Mucosa of descending colon (tissue), 3 donors: ENCODE data around the gene FGF11. TPM values are rescaled to one million over a fixed set of nuclear protein-coding genes. Genes with fewer than 3 reads are reported as not detected.

Experiments
- ATAC-seq: fragments of 200-7000 bp; cut with Tn5 transposase; one replicate; pipeline ENCODE4 v1.9.1; 2020; ENCODE audit warnings: mild to moderate bottlenecking, moderate library complexity
- DNase-seq, 3 donors: peaks; one replicate each; pipeline ENCODE4 v3.0.0-alpha.2; 2020
- H3K36me3 ChIP-seq: fragments of 200-600 bp; one replicate; pipeline ENCODE4 v1.8.0; 2021; ENCODE audit warnings: low read depth, mild to moderate bottlenecking
- H3K4me1 ChIP-seq: fragments of 200-600 bp; one replicate; pipeline ENCODE4 v1.8.0; 2021; ENCODE audit warnings: low read depth, mild to moderate bottlenecking
- H3K4me3 ChIP-seq: fragments of 200-600 bp; one replicate; pipeline ENCODE4 v1.8.0; 2021; ENCODE audit warnings: mild to moderate bottlenecking
- H3K9me3 ChIP-seq: fragments of 200-600 bp; one replicate; pipeline ENCODE4 v1.8.0; 2021; ENCODE audit warnings: mild to moderate bottlenecking
- CTCF ChIP-seq: fragments of 200-600 bp; IDR thresholded peaks from one replicate; pipeline ENCODE4 v1.8.0; 2022; ENCODE audit warnings: antibody characterized with exemption, mild to moderate bottlenecking
- intact Hi-C, 2 donors: fragments of 100-400 bp; cut with DNase I in 1 of 2; cut with micrococcal nuclease in 1 of 2; formaldehyde crosslinking; loops; one replicate each; pipeline versions ENCODE4 v1.11.0 to v1.11.1; 2022; cut with DNase I, micrococcal nuclease
- total RNA-seq, 3 donors: library from RNA; stranded (reverse); fragmentation: NEBNext Ultra II Directional in 2 of 3; extraction: Animal tissue kit (Norgen Biotek cat#: 25700) in 2 of 3; gene quantifications; one replicate each; pipeline versions ENCODE4 v1.2.1 to v1.2.4, GENCODE V29; 2021 to 2023
- donor health status: DM: no; HTN: no; CAD: no; lungs with moderate emphysema.
- donor health status: DM: no; HTN: no; CAD: no.
- donor health status: DM: no; HTN: yes; CAD: no.

Gene FGF11
- total RNA-seq, 3 donors from 2014 or later = 1.4 to 3.0 (median 2.2) TPM

- no peaks in the 10 kb centered on the region for H3K9me3 ChIP-seq
- no peak for ATAC-seq
- intact Hi-C loops = no loop called here
- no peak overlapping the region for H3K4me3 ChIP-seq
- no peak for DNase-seq
- H3K36me3 ChIP-seq = no peaks in the 10 kb centered on the region
- TF ChIP-seq CTCF = no peak
- no peaks in the 10 kb centered on the region for H3K4me1 ChIP-seq
These were observed 15.6 kb upstream of the FGF11 start for GRCh38 chr17:7423679-7424078.

- TF ChIP-seq CTCF = no peak
- Histone ChIP-seq H3K36me3 (no peaks in the 10 kb centered on the region), H3K4me1 (no peaks in the 10 kb centered on the region), H3K4me3 (no peak within 1 kb of the TSS), H3K9me3 (no peaks in the 10 kb centered on the region)
- no peak for DNase-seq
- intact Hi-C loops = no loop called here
- ATAC-seq = no peak
These were observed 14.0 kb upstream of the FGF11 start, which contains the start of gene SPEM2 for GRCh38 chr17:7425316-7425715. TSS of gene SPEM2 (plus strand) at chr17:7425616. CDS start at chr17:7425689, 73 bp downstream.

GRCh38 chr17:7425756-7426155 lies 13.6 kb upstream of the FGF11 start:
- no peak for TF ChIP-seq CTCF
- intact Hi-C loops = no loop called here
- no peak for ATAC-seq

GRCh38 chr17:7426203-7426863 lies 13.0 kb upstream of the FGF11 start:
- no peak overlapping the region for H3K4me3 ChIP-seq
- no peaks in the 10 kb centered on the region for H3K9me3 ChIP-seq
- ATAC-seq = no peak
- H3K36me3 ChIP-seq = no peaks in the 10 kb centered on the region
- TF ChIP-seq CTCF = no peak
- no peak for DNase-seq
- no peaks in the 10 kb centered on the region for H3K4me1 ChIP-seq
- intact Hi-C loops = no loop called here

More at GRCh38 chr17:7425756-7426155, 13.6 kb upstream of the FGF11 start:
- H3K4me1 ChIP-seq = no peaks in the 10 kb centered on the region
- no peaks in the 10 kb centered on the region for H3K36me3 ChIP-seq
- H3K4me3 ChIP-seq = no peak overlapping the region
- DNase-seq = no peak
- no peaks in the 10 kb centered on the region for H3K9me3 ChIP-seq

GRCh38 chr17:7426896-7427489 lies 12.3 kb upstream of the FGF11 start:
- no peaks in the 10 kb centered on the region for H3K4me1 ChIP-seq
- intact Hi-C loops = no loop called here
- H3K4me3 ChIP-seq = no peak overlapping the region
- DNase-seq (peak in 1 of 3 donors; percentile 44), ATAC-seq (no peak)
- TF ChIP-seq CTCF = no peak
- H3K9me3 ChIP-seq = no peaks in the 10 kb centered on the region
- no peaks in the 10 kb centered on the region for H3K36me3 ChIP-seq
